Amniotic stem cell (primary cell): Measurements from ENCODE around the gene EGFR.

Experiments used
- DNase-seq: peaks from one replicate; lab custom pipeline; 2025; lab: John Stamatoyannopoulos, UW

Gene EGFR

GRCh38 chr7:55127622-55128081 lies 108.8 kb downstream of the EGFR start:
- DNase-seq, result no peak

- no peak for DNase-seq
Measured at GRCh38 chr7:55128693-55129394, 110.0 kb downstream of the EGFR start.

DNA sequence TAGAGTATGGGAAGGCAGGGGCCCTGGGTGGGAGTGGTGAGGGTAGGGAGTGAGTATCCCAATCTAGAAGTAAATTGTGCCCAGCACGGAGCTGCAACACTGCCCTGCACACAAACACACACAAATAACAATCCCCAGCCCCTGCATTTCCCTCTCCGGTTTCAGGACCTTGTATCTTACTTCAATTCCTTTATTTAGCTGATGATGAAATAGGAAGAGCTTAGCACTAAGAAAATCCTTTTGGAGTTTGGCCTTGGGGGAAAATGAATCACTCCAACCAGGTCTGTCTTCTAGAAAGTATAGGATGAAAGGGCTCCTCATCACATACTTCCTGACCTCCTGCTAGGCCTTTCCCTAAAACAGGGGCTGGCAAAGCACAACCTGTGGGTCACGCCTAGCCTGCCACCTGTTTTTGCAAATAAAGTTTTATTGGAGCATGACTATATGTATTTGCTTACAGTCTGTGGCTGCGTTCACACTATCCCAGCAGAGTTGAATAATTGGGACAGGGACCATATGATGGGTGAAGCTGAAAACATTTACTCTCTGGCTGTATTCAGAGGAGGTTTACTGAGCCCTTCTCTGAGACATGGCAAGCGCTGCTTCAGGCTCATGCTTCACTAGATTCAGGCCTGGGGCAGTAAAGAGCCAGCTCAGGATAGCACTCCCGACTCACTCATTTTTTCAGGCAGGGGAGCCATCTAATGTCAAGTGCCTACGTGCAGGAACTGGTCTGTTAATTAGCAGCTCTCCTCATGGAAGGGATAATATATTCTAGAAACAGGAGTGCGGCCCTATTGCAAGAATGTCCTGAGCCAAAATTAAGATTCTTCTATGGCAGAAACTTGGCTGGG lies 111.0 kb downstream of the EGFR start:
- peak; percentile 45 for DNase-seq

- no peak for DNase-seq
Measured at GRCh38 chr7:55130395-55131141, 111.8 kb downstream of the EGFR start.

GRCh38 chr7:55131142-55131929 lies 112.5 kb downstream of the EGFR start:
- DNase-seq, result no peak

- no peak for DNase-seq
Measured at GRCh38 chr7:55132550-55132889, 113.7 kb downstream of the EGFR start.

DNA sequence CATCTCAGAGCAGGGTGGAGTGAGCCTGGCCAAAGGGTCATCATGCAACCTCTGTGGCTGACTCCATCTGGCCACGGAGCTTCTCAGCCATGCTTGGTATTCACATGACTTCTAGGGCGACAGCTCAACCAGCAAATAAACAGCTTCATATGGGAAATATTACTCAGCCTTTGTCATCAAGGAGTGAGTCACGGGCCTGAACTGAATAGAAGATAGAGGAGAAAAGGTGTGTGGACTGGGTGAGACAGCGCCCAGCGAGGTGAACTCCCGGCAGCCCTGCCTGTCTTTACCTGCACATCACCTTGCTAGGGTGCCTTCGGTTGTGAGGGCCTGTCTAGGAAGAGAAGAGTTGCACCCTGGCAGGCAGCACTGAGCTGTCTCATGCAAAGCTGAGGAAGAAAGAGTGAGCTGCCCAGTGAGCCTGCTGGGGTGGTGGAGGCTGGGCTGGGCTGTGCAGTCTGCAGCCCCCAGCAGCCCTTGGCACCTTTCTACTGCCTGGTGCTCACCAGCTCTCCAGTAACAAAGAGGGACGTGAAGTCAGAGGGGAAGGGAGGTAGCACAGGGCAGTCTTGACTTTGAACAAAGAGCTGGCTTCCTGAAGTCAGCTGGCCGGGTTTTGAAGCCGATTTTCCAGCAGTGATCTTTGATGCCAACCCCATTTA lies 114.2 kb downstream of the EGFR start:
- peak; percentile 92 for DNase-seq

DNA sequence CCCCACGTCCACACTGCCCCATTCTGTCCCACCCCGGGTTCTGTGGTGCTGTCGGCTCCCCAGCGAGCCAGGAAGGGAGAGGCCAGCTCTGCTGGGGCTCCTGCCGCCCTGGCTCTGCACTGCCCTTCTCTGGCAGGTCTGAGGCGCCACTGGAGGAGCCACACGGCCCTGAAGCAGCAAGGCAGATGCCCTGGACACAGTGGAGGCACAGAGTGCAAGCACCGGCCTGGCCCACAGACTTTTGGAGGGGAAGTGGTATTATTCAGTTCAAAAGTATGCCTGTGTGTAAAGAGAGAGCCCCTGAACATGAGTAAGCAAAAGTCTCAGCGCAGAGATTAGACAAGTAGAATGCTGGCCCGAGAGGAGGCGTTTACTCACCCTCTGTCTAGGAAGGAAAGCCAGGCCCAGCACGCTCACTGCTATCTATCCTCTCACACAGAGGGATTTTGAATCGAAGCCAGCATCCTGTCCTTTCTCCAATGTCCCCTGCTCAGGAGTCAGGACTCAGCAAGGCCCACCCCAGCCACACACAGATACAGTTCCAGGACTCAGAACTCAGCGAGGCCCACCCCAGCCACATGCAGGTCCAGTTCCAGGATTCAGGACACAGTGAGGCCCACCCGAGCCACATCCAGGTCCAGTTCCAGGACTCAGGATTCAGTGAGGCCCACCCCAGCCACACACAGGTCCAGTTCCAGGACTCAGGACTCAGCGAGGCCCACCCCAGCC lies 115.0 kb downstream of the EGFR start:
- peak; percentile 97 for DNase-seq

GRCh38 chr7:55134359-55134725 lies 115.5 kb downstream of the EGFR start:
- DNase-seq, result no peak

DNA sequence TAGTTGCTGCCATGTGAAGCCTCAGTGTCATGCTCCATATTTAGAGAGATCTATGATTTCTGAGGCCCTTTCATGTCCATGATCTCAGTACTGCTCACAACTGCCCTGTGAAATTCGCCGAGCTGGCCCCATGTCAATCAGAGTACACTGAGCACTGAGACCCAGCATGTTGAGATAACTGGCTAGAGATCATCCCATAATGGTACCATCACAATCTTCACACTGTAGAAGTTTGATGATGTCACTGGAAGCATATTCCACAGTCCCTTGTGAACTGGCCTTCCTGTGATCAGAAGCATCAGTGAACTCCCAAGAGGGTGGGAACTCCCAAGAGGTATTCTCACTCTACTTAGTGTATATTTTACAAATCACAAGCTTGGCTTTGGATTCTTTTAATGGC lies 116.0 kb downstream of the EGFR start:
- DNase-seq, result no peak

DNA sequence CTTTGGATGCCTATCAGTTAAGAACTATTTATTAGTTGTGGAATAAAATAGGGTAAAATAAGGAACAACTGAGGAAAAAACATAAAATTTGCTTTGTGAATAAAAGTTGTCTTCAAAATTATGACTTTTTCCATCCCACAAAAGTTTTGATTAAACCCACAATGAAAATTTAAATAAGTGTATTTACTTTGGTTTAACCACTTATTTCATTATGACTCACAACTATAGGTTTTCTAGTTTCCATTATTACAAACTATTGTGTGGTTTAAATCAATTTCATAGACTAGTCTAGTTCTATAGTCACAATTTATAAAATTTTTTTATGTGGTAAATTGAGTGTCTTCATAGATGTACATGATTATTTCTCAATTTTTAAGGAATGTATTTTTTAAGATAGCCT lies 116.6 kb downstream of the EGFR start:
- no peak for DNase-seq

DNA sequence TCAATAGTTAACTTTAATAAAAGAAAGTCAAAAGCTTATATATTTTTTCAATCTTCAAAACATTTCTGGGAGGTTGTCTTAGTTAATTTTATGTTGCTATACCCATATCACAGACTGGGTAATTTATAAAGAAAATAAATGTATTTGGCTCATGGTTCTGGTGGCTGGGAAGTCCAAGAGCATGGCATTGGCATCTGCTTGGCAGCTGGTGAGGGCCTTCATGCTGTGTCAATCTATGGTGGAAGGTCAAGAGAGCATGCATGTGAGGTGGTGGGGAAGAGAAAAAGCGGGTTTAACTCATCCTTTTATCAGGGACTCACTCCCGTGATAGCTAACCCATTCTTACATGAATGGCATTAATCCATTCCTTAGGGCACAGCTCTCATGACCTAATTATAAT lies 119.8 kb downstream of the EGFR start:
- no peak for DNase-seq

- DNase-seq, result no peak
Measured at GRCh38 chr7:55140221-55140940, 121.6 kb downstream of the EGFR start.

GRCh38 chr7:55140941-55141278 lies 122.1 kb downstream of the EGFR start:
- DNase-seq, result no peak

GRCh38 chr7:55142919-55143600 lies 124.2 kb downstream of the EGFR start:
- DNase-seq, result no peak

GRCh38 chr7:55144333-55145317 lies 125.8 kb downstream of the EGFR start:
- DNase-seq, result no peak

GRCh38 chr7:55145606-55146005 lies 126.8 kb downstream of the EGFR start:
- no peak for DNase-seq

DNA sequence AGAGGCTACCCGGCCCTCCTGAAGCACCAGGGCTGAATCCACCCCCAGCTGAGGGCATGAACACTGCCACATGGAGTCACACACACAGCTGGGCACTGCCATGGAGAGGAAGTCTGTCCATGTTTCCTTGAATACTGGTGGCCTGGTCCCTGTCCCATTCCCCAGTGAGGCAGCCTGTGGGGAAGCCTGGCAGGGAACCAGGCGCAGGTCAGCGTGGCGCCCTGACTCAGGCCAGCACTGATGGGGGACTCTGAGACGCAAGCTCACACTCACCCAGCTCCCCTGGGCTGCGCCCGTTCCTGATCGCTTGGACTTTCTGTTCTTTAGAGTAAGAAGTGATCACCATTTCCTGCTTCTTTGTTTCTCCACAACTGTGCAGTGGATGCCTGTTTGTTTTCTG lies 128.3 kb downstream of the EGFR start:
- DNase-seq, result no peak
